Neural cell (in vitro differentiated cells): ENCODE measurements around the gene EPS15. TPM values are rescaled to one million over a fixed set of nuclear protein-coding genes. Genes with fewer than 3 reads are reported as not detected.

ENCODE experiments used
- H2AFZ ChIP-seq: fragments of 200-600, 300-800 bp; sonication (generic), shearing (Covaris generic); 2 replicates; pipeline ENCODE4 v1.6.0; 2014; ENCODE audit warnings: low read depth, mild to moderate bottlenecking, antibody characterized with exemption, low read length, moderate library complexity
- H3F3A ChIP-seq: fragments of 200-600 bp; shearing (Covaris generic); 2 replicates; pipeline ENCODE4 v1.6.1; 2016; ENCODE audit warnings: mild to moderate bottlenecking, moderate library complexity, mixed read lengths, antibody characterized with exemption, low read length; ENCODE audit not compliant: insufficient read depth, poor library complexity, severe bottlenecking
- H3K27ac ChIP-seq: fragments of 200-600, 300-800 bp; sonication (generic), shearing (Covaris generic); 2 replicates; pipeline ENCODE4 v1.5.1; 2014; ENCODE audit warnings: mild to moderate bottlenecking, low read length, moderate library complexity
- H3K27me3 ChIP-seq: fragments of 300-800, 200-600 bp; sonication (generic), shearing (Covaris generic); 2 replicates; pipeline ENCODE4 v1.6.0; 2014; ENCODE audit warnings: mild to moderate bottlenecking, low read depth, low read length, moderate library complexity; ENCODE audit not compliant: insufficient read depth
- H3K36me3 ChIP-seq: fragments of 300-800, 200-600 bp; sonication (generic), shearing (Covaris generic); 2 replicates; pipeline ENCODE4 v1.5.1; 2014; ENCODE audit warnings: mild to moderate bottlenecking, antibody characterized with exemption, low read length, moderate library complexity; ENCODE audit not compliant: insufficient read depth
- H3K4me2 ChIP-seq: fragments of 300-800, 200-600 bp; sonication (generic), shearing (Covaris generic); 2 replicates; pipeline ENCODE4 v1.6.0; 2014; ENCODE audit warnings: mild to moderate bottlenecking, low read length
- H3K4me3 ChIP-seq: fragments of 300-800, 200-600 bp; sonication (generic), shearing (Covaris generic); 2 replicates; pipeline ENCODE4 v1.5.1; 2014; ENCODE audit warnings: mild to moderate bottlenecking, low read length, moderate library complexity
- H3K79me2 ChIP-seq: fragments of 200-600 bp; shearing (Covaris generic); replicated peaks from 2 replicates; pipeline ENCODE4 v1.6.0; 2014; ENCODE audit warnings: mild to moderate bottlenecking, low read length, moderate library complexity; ENCODE audit not compliant: insufficient read depth
- H3K9ac ChIP-seq: fragments of 300-800, 200-600 bp; sonication (generic), shearing (Covaris generic); 2 replicates; pipeline ENCODE4 v1.6.1; 2016; ENCODE audit warnings: mild to moderate bottlenecking, low read length, mixed read lengths
- H3K9me2 ChIP-seq: fragments of 200-600 bp; shearing (Covaris generic); 2 replicates; pipeline ENCODE4 v1.6.1; 2016; ENCODE audit warnings: mild to moderate bottlenecking, low read length, mixed read lengths; ENCODE audit not compliant: insufficient read depth
- H3K9me3 ChIP-seq: fragments of 200-600, 300-800 bp; sonication (generic), shearing (Covaris generic); 2 replicates; pipeline ENCODE4 v1.6.1; 2016; ENCODE audit warnings: mild to moderate bottlenecking, mixed run types, low read length, moderate library complexity, mixed read lengths
- H4K20me1 ChIP-seq: fragments of 200-600 bp; shearing (Covaris generic); 2 replicates; pipeline ENCODE4 v1.6.1; 2016; ENCODE audit warnings: mild to moderate bottlenecking, mixed run types; ENCODE audit not compliant: insufficient read depth
- EP300 ChIP-seq: fragments of 450-650 bp; conservative IDR thresholded peaks from 2 replicates; pipeline ENCODE4 v1.6.1; 2014; ENCODE audit warnings: antibody characterized with exemption, mild to moderate bottlenecking, moderate library complexity; ENCODE audit not compliant: poor library complexity, severe bottlenecking
- EZH2 ChIP-seq: fragments of 200-600, 300-800 bp; shearing (Covaris generic), sonication (generic); IDR thresholded peaks from 2 replicates; pipeline ENCODE4 v1.6.1; 2014; ENCODE audit warnings: antibody characterized with exemption, low read length, borderline replicate concordance, mild to moderate bottlenecking; ENCODE audit not compliant: insufficient read depth, poor library complexity, severe bottlenecking
- MXI1 ChIP-seq: fragments of 450-650 bp; conservative IDR thresholded peaks from 2 replicates; pipeline ENCODE4 v1.6.1; 2014; ENCODE audit warnings: antibody characterized with exemption, mild to moderate bottlenecking; ENCODE audit not compliant: poor library complexity, severe bottlenecking
- POLR2AphosphoS5 ChIP-seq: IDR thresholded peaks from 2 replicates; pipeline ENCODE4 v1.6.1; 2012
- RAD21 ChIP-seq: fragments of 450-650 bp; conservative IDR thresholded peaks from 2 replicates; pipeline ENCODE4 v1.6.1; 2014; ENCODE audit warnings: antibody characterized with exemption, mild to moderate bottlenecking, moderate library complexity
- SMC3 ChIP-seq: fragments of 450-650 bp; conservative IDR thresholded peaks from 2 replicates; pipeline ENCODE4 v1.6.1; 2014; ENCODE audit warnings: antibody characterized with exemption, mild to moderate bottlenecking, moderate library complexity; ENCODE audit not compliant: poor library complexity
- TAF1 ChIP-seq: IDR thresholded peaks from 2 replicates; pipeline ENCODE4 v1.6.1; 2012; ENCODE audit warnings: low read depth
- polyA plus RNA-seq: library from polyadenylated mRNA; depleted of rRNA; stranded (reverse); fragments of >200 nt; gene quantifications from 2 replicates; pipeline ENCODE4 v1.2.3, GENCODE V29; 2014
- TF ChIP-seq, protein P1 (sequence below): fragments of 450-650 bp; IDR thresholded peaks from 2 replicates; pipeline ENCODE4 v1.5.1; 2014; ENCODE audit warnings: antibody characterized with exemption, mild to moderate bottlenecking, moderate library complexity; ENCODE audit not compliant: poor library complexity, severe bottlenecking
- TF ChIP-seq, protein P2 (sequence below): IDR thresholded peaks from 2 replicates; pipeline ENCODE4 v1.6.1; 2012; ENCODE audit warnings: borderline replicate concordance

Gene EPS15
- polyA plus RNA-seq, 1 donor from 2014 or later, result 101 TPM

DNA sequence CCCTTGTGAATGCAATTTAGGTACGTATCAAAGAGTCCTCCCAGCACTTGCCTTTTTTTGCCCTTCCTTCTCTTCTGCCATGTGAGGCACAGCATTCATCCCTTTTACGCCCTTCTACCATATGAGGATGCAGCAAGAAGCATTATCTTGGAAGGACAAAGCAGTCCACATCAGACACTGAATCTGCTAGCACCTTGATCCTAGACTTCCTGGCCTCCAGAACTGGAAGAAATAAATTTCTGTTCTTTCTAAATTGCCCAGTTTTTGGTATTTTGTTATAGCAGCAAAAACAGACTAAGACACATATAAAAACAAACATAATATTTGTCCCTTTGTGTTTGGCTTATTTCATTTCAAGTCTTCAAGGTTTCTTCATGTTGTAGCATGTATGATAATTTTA, 20.1 kb downstream of the EPS15 start:
- no peak overlapping the region for H3K4me2 ChIP-seq
- no peaks in the 10 kb centered on the region for H3K36me3 ChIP-seq
- no peaks in the 10 kb centered on the region for H4K20me1 ChIP-seq
- no peak overlapping the region for H3K27ac ChIP-seq
- TF ChIP-seq EP300 (no peak), MXI1 (no peak), POLR2AphosphoS5 (no peak), RAD21 (no peak), EZH2 (no peak), SMC3 (no peak), TAF1 (no peak)
- TF ChIP-seq, protein P1, sequence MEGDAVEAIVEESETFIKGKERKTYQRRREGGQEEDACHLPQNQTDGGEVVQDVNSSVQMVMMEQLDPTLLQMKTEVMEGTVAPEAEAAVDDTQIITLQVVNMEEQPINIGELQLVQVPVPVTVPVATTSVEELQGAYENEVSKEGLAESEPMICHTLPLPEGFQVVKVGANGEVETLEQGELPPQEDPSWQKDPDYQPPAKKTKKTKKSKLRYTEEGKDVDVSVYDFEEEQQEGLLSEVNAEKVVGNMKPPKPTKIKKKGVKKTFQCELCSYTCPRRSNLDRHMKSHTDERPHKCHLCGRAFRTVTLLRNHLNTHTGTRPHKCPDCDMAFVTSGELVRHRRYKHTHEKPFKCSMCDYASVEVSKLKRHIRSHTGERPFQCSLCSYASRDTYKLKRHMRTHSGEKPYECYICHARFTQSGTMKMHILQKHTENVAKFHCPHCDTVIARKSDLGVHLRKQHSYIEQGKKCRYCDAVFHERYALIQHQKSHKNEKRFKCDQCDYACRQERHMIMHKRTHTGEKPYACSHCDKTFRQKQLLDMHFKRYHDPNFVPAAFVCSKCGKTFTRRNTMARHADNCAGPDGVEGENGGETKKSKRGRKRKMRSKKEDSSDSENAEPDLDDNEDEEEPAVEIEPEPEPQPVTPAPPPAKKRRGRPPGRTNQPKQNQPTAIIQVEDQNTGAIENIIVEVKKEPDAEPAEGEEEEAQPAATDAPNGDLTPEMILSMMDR, result no peak
- TF ChIP-seq, protein P2, sequence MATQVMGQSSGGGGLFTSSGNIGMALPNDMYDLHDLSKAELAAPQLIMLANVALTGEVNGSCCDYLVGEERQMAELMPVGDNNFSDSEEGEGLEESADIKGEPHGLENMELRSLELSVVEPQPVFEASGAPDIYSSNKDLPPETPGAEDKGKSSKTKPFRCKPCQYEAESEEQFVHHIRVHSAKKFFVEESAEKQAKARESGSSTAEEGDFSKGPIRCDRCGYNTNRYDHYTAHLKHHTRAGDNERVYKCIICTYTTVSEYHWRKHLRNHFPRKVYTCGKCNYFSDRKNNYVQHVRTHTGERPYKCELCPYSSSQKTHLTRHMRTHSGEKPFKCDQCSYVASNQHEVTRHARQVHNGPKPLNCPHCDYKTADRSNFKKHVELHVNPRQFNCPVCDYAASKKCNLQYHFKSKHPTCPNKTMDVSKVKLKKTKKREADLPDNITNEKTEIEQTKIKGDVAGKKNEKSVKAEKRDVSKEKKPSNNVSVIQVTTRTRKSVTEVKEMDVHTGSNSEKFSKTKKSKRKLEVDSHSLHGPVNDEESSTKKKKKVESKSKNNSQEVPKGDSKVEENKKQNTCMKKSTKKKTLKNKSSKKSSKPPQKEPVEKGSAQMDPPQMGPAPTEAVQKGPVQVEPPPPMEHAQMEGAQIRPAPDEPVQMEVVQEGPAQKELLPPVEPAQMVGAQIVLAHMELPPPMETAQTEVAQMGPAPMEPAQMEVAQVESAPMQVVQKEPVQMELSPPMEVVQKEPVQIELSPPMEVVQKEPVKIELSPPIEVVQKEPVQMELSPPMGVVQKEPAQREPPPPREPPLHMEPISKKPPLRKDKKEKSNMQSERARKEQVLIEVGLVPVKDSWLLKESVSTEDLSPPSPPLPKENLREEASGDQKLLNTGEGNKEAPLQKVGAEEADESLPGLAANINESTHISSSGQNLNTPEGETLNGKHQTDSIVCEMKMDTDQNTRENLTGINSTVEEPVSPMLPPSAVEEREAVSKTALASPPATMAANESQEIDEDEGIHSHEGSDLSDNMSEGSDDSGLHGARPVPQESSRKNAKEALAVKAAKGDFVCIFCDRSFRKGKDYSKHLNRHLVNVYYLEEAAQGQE, result no peak
- H3K79me2 ChIP-seq, result no peaks in the 10 kb centered on the region
- H2AFZ ChIP-seq, result no peak overlapping the region
- no peak overlapping the region for H3K9ac ChIP-seq
- H3K9me2 ChIP-seq, result no peaks in the 10 kb centered on the region
- H3K4me3 ChIP-seq, result no peak overlapping the region
- no peaks in the 10 kb centered on the region for H3K9me3 ChIP-seq
- H3K27me3 ChIP-seq, result no peaks in the 10 kb centered on the region
- no peaks in the 10 kb centered on the region for H3F3A ChIP-seq

DNA sequence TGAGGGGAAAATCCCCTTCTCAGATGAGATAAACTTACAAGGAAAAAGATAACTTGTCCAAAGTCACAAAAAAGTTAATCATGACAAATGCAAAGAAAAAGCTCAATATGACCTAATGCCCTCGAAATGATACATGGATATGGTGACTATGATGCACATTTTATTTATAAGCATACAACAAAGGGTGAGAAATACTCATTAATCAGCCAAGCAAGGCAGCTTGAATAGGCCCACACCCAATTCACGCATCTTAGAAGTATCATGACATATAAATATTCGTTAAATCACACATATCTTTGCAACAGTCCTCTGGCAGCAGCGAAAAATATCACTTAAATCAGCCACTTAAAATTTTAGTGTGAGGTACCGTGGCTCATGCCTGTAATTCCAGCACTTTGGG, 21.7 kb downstream of the EPS15 start:
- no peak overlapping the region for H3K27ac ChIP-seq
- H3K9ac ChIP-seq, result no peak overlapping the region
- H3K9me3 ChIP-seq, result no peaks in the 10 kb centered on the region
- H3K79me2 ChIP-seq, result no peaks in the 10 kb centered on the region
- no peak for TF ChIP-seq RAD21
- TF ChIP-seq SMC3, result no peak
- no peak for TF ChIP-seq EP300
- TF ChIP-seq EZH2, result no peak
- TF ChIP-seq, protein P1, result no peak
- TF ChIP-seq TAF1, result no peak
- no peak for TF ChIP-seq MXI1
- TF ChIP-seq, protein P2, result no peak
- TF ChIP-seq POLR2AphosphoS5, result no peak
- H3K27me3 ChIP-seq, result no peaks in the 10 kb centered on the region
- H3K36me3 ChIP-seq, result no peaks in the 10 kb centered on the region
- H3K9me2 ChIP-seq, result no peaks in the 10 kb centered on the region
- no peak overlapping the region for H3K4me3 ChIP-seq
- H3F3A ChIP-seq, result no peaks in the 10 kb centered on the region
- H4K20me1 ChIP-seq, result no peaks in the 10 kb centered on the region
- H3K4me2 ChIP-seq, result no peak overlapping the region
- no peak overlapping the region for H2AFZ ChIP-seq
